Measurements from ENCODE around the gene KCNC2.

GRCh38 chr12:75154388-75154787 lies 55.3 kb downstream of the KCNC2 start:
- TF ChIP-seq GATA3 (IDR thresholded peaks at IDR 0.05; ENCODE audit: low read depth, low read length) (no peak), GATA2 (IDR thresholded peaks at IDR 0.05; ENCODE audit: low read depth, low read length) (no peak)

Data from SH-SY5Y (cell line).